Tibial nerve (tissue), 4 donors: ENCODE data around the gene MALRD1. TPM values are rescaled to one million over a fixed set of nuclear protein-coding genes. Genes with fewer than 3 reads are reported as not detected.

Source experiments
- DNase-seq, 2 donors: peaks; one replicate each; pipeline ENCODE4 v3.0.0-alpha.2; 2019; ENCODE audit warnings: low spot score in 2 of 2
- H3K27ac ChIP-seq, 4 donors: fragments of 200-600 bp; sonication (generic) in 3 of 4; one replicate each; pipeline ENCODE4 v1.5.1; 2017 to 2019; ENCODE audit warnings: mild to moderate bottlenecking in 1 of 4
- H3K27me3 ChIP-seq, 2 donors: fragments of 200-600 bp; sonication (generic) in 1 of 2; one replicate each; pipeline versions ENCODE4 v1.5.1 to v1.6.0; 2017 to 2019
- H3K36me3 ChIP-seq, 3 donors: fragments of 200-600 bp; sonication (generic); one replicate each; pipeline ENCODE4 v1.5.1; 2018 to 2019
- H3K4me1 ChIP-seq, 4 donors: fragments of 200-600 bp; sonication (generic) in 3 of 4; one replicate each; pipeline ENCODE4 v1.5.1; 2017 to 2019
- H3K4me3 ChIP-seq, 4 donors: fragments of 200-600 bp; sonication (generic) in 3 of 4; one replicate each; pipeline ENCODE4 v1.5.1; 2017 to 2019; ENCODE audit warnings: mild to moderate bottlenecking in 1 of 4, moderate library complexity in 1 of 4
- H3K9me3 ChIP-seq, 4 donors: fragments of 200-600 bp; sonication (generic) in 3 of 4; one replicate each; pipeline ENCODE4 v1.5.1; 2017 to 2019
- EP300 ChIP-seq, 2 donors: sonication (generic); formaldehyde crosslinking; IDR thresholded peaks; one replicate each; pipeline ENCODE4 v1.6.1; 2017; ENCODE audit warnings: antibody characterized with exemption in 2 of 2, mild to moderate bottlenecking in 1 of 2
- POLR2A ChIP-seq, 2 donors: fragments of 450-650 bp; IDR thresholded peaks; one replicate each; pipeline ENCODE4 v1.6.1; 2017; ENCODE audit warnings: antibody characterized with exemption in 2 of 2, mild to moderate bottlenecking in 2 of 2, moderate library complexity in 2 of 2
- WGBS, 2 donors: methylation state at CpG; one replicate each; pipeline ENCODE4 v1.1.5; 2018; 5-methylcytosine and 5-hydroxymethylcytosine counted together
- total RNA-seq, 4 donors: library from RNA; depleted of rRNA; stranded (reverse); fragments of >200 nt; gene quantifications; one replicate each; pipeline ENCODE4 v1.1.0, GENCODE V29; 2016
- TF ChIP-seq, protein P1 (sequence below), 5 experiments: fragments of 200-600 bp in 3 of 5; fragments of 450-650 bp in 2 of 5; sonication (generic) in 3 of 5; IDR thresholded peaks; one replicate each; pipeline ENCODE4 v1.5.1; 2016 to 2019; ENCODE audit warnings: antibody characterized with exemption in 5 of 5, mild to moderate bottlenecking in 3 of 5, moderate library complexity in 2 of 5

Gene MALRD1
- total RNA-seq, 4 donors from 2014 or later = 1.3 to 5.4 (median 3.6) TPM; not detected in 1

GRCh38 chr10:19373988-19374387, 325.4 kb downstream of the MALRD1 start:
- no peaks in the 10 kb centered on the region for H3K36me3 ChIP-seq
- TF ChIP-seq, protein P1, sequence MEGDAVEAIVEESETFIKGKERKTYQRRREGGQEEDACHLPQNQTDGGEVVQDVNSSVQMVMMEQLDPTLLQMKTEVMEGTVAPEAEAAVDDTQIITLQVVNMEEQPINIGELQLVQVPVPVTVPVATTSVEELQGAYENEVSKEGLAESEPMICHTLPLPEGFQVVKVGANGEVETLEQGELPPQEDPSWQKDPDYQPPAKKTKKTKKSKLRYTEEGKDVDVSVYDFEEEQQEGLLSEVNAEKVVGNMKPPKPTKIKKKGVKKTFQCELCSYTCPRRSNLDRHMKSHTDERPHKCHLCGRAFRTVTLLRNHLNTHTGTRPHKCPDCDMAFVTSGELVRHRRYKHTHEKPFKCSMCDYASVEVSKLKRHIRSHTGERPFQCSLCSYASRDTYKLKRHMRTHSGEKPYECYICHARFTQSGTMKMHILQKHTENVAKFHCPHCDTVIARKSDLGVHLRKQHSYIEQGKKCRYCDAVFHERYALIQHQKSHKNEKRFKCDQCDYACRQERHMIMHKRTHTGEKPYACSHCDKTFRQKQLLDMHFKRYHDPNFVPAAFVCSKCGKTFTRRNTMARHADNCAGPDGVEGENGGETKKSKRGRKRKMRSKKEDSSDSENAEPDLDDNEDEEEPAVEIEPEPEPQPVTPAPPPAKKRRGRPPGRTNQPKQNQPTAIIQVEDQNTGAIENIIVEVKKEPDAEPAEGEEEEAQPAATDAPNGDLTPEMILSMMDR (IDR thresholded peaks at IDR 0.05) = no peak
- TF ChIP-seq EP300 (IDR thresholded peaks at IDR 0.05) = no peak
- TF ChIP-seq POLR2A (IDR thresholded peaks at IDR 0.05) = no peak
- no peaks in the 10 kb centered on the region for H3K9me3 ChIP-seq
- H3K27ac ChIP-seq = no peak overlapping the region
- no peak overlapping the region for H3K4me3 ChIP-seq
- WGBS, 2 donors = 54 to 57% methylated on average over 3 of the region's 3 CpGs
- H3K4me1 ChIP-seq = no peaks in the 10 kb centered on the region
- DNase-seq = no peak
- H3K27me3 ChIP-seq = no peaks in the 10 kb centered on the region

GRCh38 chr10:19385846-19386450, 337.3 kb downstream of the MALRD1 start:
- no peaks in the 10 kb centered on the region for H3K36me3 ChIP-seq
- H3K27me3 ChIP-seq = no peaks in the 10 kb centered on the region
- TF ChIP-seq EP300 (IDR thresholded peaks at IDR 0.05) (no peak), POLR2A (IDR thresholded peaks at IDR 0.05) (no peak)
- TF ChIP-seq, protein P1 (IDR thresholded peaks at IDR 0.05) = no peak
- peaks cover 0 to 9% (median 0%) of the 10 kb centered on the region in 4 donors for H3K9me3 ChIP-seq
- H3K4me1 ChIP-seq = no peaks in the 10 kb centered on the region
- 87 to 89% methylated on average over 3 of the region's 3 CpGs for WGBS, 2 donors
- DNase-seq = no peak
- H3K27ac ChIP-seq = no peak overlapping the region
- H3K4me3 ChIP-seq = no peak overlapping the region

DNA sequence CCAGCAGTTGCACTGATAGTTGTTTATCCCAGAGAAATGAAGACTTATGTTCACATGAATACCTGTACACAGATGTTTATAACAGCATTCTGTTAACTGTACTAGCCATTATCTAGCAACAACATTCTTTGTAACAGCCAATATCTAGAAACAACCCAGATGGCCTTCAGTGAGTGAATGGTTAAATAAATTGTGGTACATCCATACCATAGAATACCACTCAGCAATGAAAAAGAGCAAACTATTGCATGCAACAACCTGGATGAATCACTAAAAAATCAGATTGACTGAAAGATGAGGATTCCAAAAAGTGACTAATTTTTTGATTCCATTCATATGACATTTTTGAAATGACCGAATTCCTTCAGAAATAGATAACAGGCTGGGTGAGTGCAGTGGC, 360.3 kb downstream of the MALRD1 start:
- Histone ChIP-seq H3K27me3 (no peaks in the 10 kb centered on the region), H3K4me1 (no peaks in the 10 kb centered on the region), H3K9me3 (no peaks in the 10 kb centered on the region), H3K4me3 (no peak overlapping the region), H3K27ac (no peak overlapping the region), H3K36me3 (no peaks in the 10 kb centered on the region)
- WGBS, 2 donors = 93 to 97% methylated on average over 1 of the region's 1 CpG
- TF ChIP-seq EP300 (IDR thresholded peaks at IDR 0.05) (no peak), POLR2A (IDR thresholded peaks at IDR 0.05) (no peak)
- TF ChIP-seq, protein P1 (IDR thresholded peaks at IDR 0.05) = no peak
- DNase-seq = no peak

GRCh38 chr10:19411119-19411518, 362.5 kb downstream of the MALRD1 start:
- Histone ChIP-seq H3K4me3 (no peak overlapping the region), H3K36me3 (no peaks in the 10 kb centered on the region), H3K27me3 (no peaks in the 10 kb centered on the region), H3K9me3 (no peaks in the 10 kb centered on the region), H3K4me1 (no peaks in the 10 kb centered on the region), H3K27ac (no peak overlapping the region)
- TF ChIP-seq EP300 (IDR thresholded peaks at IDR 0.05) (no peak), POLR2A (IDR thresholded peaks at IDR 0.05) (no peak)
- TF ChIP-seq, protein P1 (IDR thresholded peaks at IDR 0.05) = no peak
- 82 to 84% methylated on average over 2 of the region's 2 CpGs for whole genome bisulfite sequencing, 2 donors
- DNase-seq = no peak

- no peak overlapping the region for H3K4me3 ChIP-seq
- H3K27me3 ChIP-seq = no peaks in the 10 kb centered on the region
- no peak overlapping the region for H3K27ac ChIP-seq
- no peaks in the 10 kb centered on the region for H3K9me3 ChIP-seq
- DNase-seq = peak in 1 of 2 donors; percentile 21
- TF ChIP-seq, protein P1 (IDR thresholded peaks at IDR 0.05) = peak in 4 of 5 experiments; percentile 17 to 52 (median 42)
- no peak for TF ChIP-seq POLR2A (IDR thresholded peaks at IDR 0.05)
- H3K4me1 ChIP-seq = no peaks in the 10 kb centered on the region
- no peaks in the 10 kb centered on the region for H3K36me3 ChIP-seq
Measured at GRCh38 chr10:19412531-19412930, 363.9 kb downstream of the MALRD1 start.
